GM06990 (cell line): ENCODE data around the gene WDR46.

Experiments used
- DNase-seq: peaks from one replicate; pipeline ENCODE4 v3.0.0-alpha.2; 2011; ENCODE audit not compliant: insufficient read length; ENCODE audit errors: extremely low read depth
- H3K27me3 ChIP-seq: replicated peaks from 2 replicates; pipeline ENCODE4 v1.6.0; 2011; ENCODE audit warnings: low read length; ENCODE audit not compliant: control insufficient read depth, insufficient read depth
- H3K36me3 ChIP-seq: 2 replicates; pipeline ENCODE4 v1.5.1; 2011; ENCODE audit warnings: low read length; ENCODE audit not compliant: control insufficient read depth, insufficient read depth
- H3K4me3 ChIP-seq: replicated peaks from 2 replicates; pipeline ENCODE4 v1.5.1; 2011; ENCODE audit warnings: low read depth, mild to moderate bottlenecking, control low read depth, low read length
- TF ChIP-seq, protein P1 (sequence below): IDR thresholded peaks from 2 replicates; pipeline ENCODE4 v1.5.1; 2011; ENCODE audit warnings: low read length, control low read depth, mild to moderate bottlenecking, inconsistent platforms; ENCODE audit not compliant: insufficient read depth, poor library complexity, severe bottlenecking

Gene WDR46

DNA sequence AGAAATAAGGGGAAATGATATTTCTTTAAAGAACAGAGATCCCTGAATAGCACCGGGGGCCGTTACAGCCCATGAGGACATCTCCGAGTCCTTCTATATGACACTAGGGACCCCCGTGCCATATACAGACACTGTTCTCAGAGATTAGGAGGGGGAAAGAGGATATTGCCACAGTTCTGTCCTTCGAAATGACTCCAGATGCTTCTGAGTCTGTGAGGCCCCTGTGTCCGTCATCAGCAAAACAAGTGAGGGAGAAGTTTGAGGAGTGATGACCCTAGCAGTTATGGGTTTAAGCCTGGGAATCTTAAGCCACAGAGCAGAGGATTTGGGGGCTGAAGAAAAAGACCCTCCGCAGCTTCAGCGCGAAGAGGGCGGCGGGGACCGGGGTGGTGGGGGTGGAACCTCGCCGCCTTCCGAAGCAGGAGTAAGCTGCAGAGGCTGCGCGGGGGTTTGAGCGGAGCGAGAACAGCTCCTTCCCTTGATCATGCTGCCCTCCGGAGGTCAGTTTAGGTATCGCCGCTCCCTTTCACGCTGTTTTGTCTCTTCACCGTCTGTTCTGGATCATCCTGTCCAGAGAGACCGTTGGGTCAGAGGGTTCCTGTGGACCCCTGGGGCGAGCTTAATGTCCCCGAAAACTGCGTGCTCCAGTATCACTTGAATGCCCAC, 40.9 kb downstream of the WDR46 start:
- H3K36me3 ChIP-seq, result peaks cover 2% of the 10 kb centered on the region
- TF ChIP-seq, protein P1, sequence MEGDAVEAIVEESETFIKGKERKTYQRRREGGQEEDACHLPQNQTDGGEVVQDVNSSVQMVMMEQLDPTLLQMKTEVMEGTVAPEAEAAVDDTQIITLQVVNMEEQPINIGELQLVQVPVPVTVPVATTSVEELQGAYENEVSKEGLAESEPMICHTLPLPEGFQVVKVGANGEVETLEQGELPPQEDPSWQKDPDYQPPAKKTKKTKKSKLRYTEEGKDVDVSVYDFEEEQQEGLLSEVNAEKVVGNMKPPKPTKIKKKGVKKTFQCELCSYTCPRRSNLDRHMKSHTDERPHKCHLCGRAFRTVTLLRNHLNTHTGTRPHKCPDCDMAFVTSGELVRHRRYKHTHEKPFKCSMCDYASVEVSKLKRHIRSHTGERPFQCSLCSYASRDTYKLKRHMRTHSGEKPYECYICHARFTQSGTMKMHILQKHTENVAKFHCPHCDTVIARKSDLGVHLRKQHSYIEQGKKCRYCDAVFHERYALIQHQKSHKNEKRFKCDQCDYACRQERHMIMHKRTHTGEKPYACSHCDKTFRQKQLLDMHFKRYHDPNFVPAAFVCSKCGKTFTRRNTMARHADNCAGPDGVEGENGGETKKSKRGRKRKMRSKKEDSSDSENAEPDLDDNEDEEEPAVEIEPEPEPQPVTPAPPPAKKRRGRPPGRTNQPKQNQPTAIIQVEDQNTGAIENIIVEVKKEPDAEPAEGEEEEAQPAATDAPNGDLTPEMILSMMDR, result peak; percentile 92
- H3K4me3 ChIP-seq, result peak overlapping the region; percentile 92
- no peaks in the 10 kb centered on the region for H3K27me3 ChIP-seq
- peak; percentile 82 for DNase-seq

DNA sequence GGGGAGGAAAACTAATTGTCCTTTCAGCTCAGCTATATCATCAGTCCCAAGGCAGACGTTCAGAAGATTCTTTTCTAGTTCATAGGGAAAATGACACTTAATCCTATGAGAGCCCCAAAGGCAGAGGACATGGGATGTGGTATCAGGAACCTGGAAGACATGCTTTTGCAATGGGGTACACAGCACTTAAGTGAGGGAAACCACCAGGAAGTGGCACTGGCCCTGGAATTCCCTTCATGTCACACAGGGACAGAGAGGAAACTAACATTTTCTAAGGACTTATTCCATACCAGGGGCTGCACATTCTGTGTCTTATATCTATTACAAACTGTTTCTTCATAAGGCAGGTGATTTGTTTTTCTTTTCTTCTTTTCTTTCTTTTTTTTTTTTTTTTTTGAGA, 45.6 kb downstream of the WDR46 start:
- Histone ChIP-seq H3K27me3 (no peaks in the 10 kb centered on the region), H3K4me3 (no peak overlapping the region), H3K36me3 (no peaks in the 10 kb centered on the region)
- DNase-seq, result no peak
- TF ChIP-seq, protein P1, result no peak

DNA sequence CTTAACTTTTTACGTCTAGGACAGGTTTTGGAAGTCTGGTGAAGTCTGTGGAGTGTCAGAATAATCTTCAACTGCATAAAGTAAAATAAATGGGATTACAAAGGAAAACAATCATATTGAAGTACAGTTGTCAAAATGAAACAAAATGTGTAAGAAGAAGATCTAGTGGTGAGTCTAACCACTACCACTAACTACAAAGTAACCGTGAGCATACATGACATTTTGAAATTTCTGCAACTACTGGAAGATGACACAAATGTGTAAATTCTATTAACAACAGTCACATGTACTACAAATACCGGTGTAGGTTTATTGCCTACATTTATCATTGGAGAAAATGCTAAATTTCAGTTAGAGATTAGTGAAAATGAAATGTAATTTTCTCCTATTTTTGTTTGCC, 47.1 kb downstream of the WDR46 start:
- no peaks in the 10 kb centered on the region for H3K27me3 ChIP-seq
- no peaks in the 10 kb centered on the region for H3K36me3 ChIP-seq
- DNase-seq, result no peak
- TF ChIP-seq, protein P1, result no peak
- H3K4me3 ChIP-seq, result no peak overlapping the region

DNA sequence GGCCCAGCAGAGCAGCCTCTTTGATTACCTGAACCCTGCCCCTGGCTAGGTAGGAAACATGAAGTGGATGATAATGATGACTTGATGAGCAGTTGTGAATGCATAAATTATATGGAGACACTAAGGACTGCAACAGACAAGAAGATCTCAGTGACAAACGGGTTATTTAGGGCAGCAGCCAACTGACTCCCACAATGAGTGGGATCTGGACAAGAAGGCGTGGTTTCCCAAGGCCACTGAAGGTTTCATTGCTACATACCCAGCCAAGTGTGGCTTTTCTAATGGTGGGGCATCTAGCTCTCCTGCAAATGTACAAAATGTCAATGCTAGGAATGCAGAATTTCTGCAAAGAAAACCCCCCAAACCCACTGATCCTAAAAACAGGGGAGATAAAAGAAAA, 51.3 kb downstream of the WDR46 start:
- H3K4me3 ChIP-seq, result no peak overlapping the region
- H3K27me3 ChIP-seq, result no peaks in the 10 kb centered on the region; the same call in 1 of the 2 replicates
- DNase-seq, result no peak

DNA sequence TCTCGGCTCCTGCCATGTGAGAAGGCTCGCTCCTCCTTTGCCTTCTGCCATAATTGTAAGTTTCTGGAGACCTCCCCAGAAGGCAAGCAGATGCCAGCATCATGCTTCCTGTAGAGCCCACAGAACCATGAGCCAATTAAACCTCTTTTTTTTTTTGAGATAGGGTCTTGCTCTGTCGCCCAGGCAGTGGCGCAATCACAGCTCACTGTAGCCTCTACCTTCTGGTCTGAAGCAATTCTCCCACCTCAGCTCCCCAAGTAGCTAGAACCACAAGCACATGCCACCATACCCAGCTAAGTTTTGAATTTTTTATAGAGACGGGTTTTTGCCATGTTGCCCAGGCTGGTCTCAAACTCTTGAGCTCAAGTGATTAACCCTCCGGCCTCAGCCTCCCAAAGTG, 52.2 kb downstream of the WDR46 start:
- no peaks in the 10 kb centered on the region for H3K36me3 ChIP-seq
- no peak overlapping the region for H3K4me3 ChIP-seq
- no peaks in the 10 kb centered on the region; the same call in 1 of the 2 replicates for H3K27me3 ChIP-seq
- TF ChIP-seq, protein P1, result no peak
- no peak for DNase-seq

More for the DNA sequence above, 51.3 kb downstream of the WDR46 start:
- TF ChIP-seq, protein P1, result no peak
- H3K36me3 ChIP-seq, result no peaks in the 10 kb centered on the region
